ENCODE measurements around the gene ZNF225. TPM values are rescaled to one million over a fixed set of nuclear protein-coding genes. Genes with fewer than 3 reads are reported as not detected.

The ZNF225 gene
- total and polyA plus RNA-seq, 9 of the 15 experiments (the other 6 are each of a cell fraction or from before 2014, with no cell fraction given), result 1.4 to 4.2 (median 2.2) TPM

GRCh38 chr19:44141191-44142058 is 28.2 kb downstream of the ZNF225 start, which contains the start of gene ZNF234 (continued):
- TF ChIP-seq HMGXB4 (CRISPR knock-in tag; IDR thresholded peaks at IDR 0.05) (no peak), BRCA1 (IDR thresholded peaks at IDR 0.05) (no peak), BRCA1 (CRISPR knock-in tag; IDR thresholded peaks at IDR 0.05) (no peak), POLR2A (conservative IDR thresholded peaks at IDR 0.05) (peak; percentile 45; the same call in 1 of the 2 replicates), RUNX1 (IDR thresholded peaks at IDR 0.05; ENCODE audit: low read depth) (no peak), ZNF384 (IDR thresholded peaks at IDR 0.05; ENCODE audit: low read depth, low read length) (no peak), ZNF124 (CRISPR knock-in tag; IDR thresholded peaks at IDR 0.05) (no peak), ZBTB9 (CRISPR knock-in tag; IDR thresholded peaks at IDR 0.05) (no peak), TFAP4 (CRISPR knock-in tag; IDR thresholded peaks at IDR 0.05; ENCODE audit: borderline replicate concordance) (no peak), ZNF778 (CRISPR knock-in tag; IDR thresholded peaks at IDR 0.05) (no peak), ARID1B (IDR thresholded peaks at IDR 0.05) (no peak), RBM34 (IDR thresholded peaks at IDR 0.05; ENCODE audit: borderline replicate concordance, insufficient read depth, low read length) (no peak)

All from K562 (cell line).